H9 (cell line): ENCODE measurements around the gene CDH23. TPM values are rescaled to one million over a fixed set of nuclear protein-coding genes. Genes with fewer than 3 reads are reported as not detected.
A peak's percentile ranks its signal among the peaks of the same experiment; 100 is the strongest.

Experiments
- DNase-seq: peaks from one replicate; pipeline ENCODE4 v3.0.0-alpha.2; 2017
- H2AFZ ChIP-seq: one replicate; pipeline ENCODE4 v1.6.1; 2013; ENCODE audit warnings: mild to moderate bottlenecking, low read length, control low read depth, moderate library complexity
- H2AK5ac ChIP-seq: 2 replicates; pipeline ENCODE4 v1.6.1; 2013; ENCODE audit warnings: low read length, control low read depth, mixed read lengths; ENCODE audit not compliant: insufficient read length
- H2BK120ac ChIP-seq: one replicate; pipeline ENCODE4 v1.6.1; 2013; ENCODE audit warnings: low read depth, mild to moderate bottlenecking, low read length, control low read depth, inconsistent platforms; ENCODE audit not compliant: poor library complexity, severe bottlenecking
- H2BK12ac ChIP-seq: 2 replicates; pipeline ENCODE4 v1.6.1; 2013; ENCODE audit warnings: low read length, control low read depth, mixed read lengths, low read depth; ENCODE audit not compliant: insufficient read length
- H2BK15ac ChIP-seq: 2 replicates; pipeline ENCODE4 v1.6.1; 2013; ENCODE audit warnings: low read depth, low read length, control low read depth
- H2BK20ac ChIP-seq: one replicate; pipeline ENCODE4 v1.6.1; 2013; ENCODE audit warnings: low read depth, mild to moderate bottlenecking, low read length, control low read depth, inconsistent platforms; ENCODE audit not compliant: poor library complexity, severe bottlenecking
- H2BK5ac ChIP-seq: 2 replicates; pipeline ENCODE4 v1.6.1; 2013; ENCODE audit warnings: low read length, control low read depth, mixed read lengths; ENCODE audit not compliant: insufficient read length
- H3K14ac ChIP-seq: 2 replicates; pipeline ENCODE4 v1.6.1; 2013; ENCODE audit warnings: low read length, control low read depth; ENCODE audit not compliant: insufficient read depth
- H3K18ac ChIP-seq: 2 replicates; pipeline ENCODE4 v1.6.1; 2013; ENCODE audit warnings: low read depth, mild to moderate bottlenecking, mixed read lengths, low read length, control low read depth; ENCODE audit not compliant: insufficient read length
- H3K23ac ChIP-seq: 2 replicates; pipeline ENCODE4 v1.6.1; 2013; ENCODE audit warnings: low read length, control low read depth, mixed read lengths, low read depth; ENCODE audit not compliant: insufficient read length
- H3K23me2 ChIP-seq: 2 replicates; pipeline ENCODE4 v1.6.1; 2013; ENCODE audit warnings: low read depth, mild to moderate bottlenecking, mixed read lengths, low read length, control low read depth; ENCODE audit not compliant: insufficient read length, poor library complexity, severe bottlenecking
- H3K27ac ChIP-seq: 2 replicates; pipeline ENCODE4 v1.5.1; 2013; ENCODE audit warnings: low read length, control low read depth, mixed read lengths, low read depth; ENCODE audit not compliant: insufficient read length
- H3K27me3 ChIP-seq: 2 replicates; pipeline ENCODE4 v1.6.1; 2013; ENCODE audit warnings: low read length, control low read depth, inconsistent platforms; ENCODE audit not compliant: insufficient read depth
- H3K4ac ChIP-seq: 2 replicates; pipeline ENCODE4 v1.6.1; 2013; ENCODE audit warnings: low read depth, mild to moderate bottlenecking, control low read depth, inconsistent platforms, low read length, moderate library complexity
- H3K4me1 ChIP-seq: 2 replicates; pipeline ENCODE4 v1.6.1; 2013; ENCODE audit warnings: low read length, control low read depth, inconsistent platforms; ENCODE audit not compliant: insufficient read depth
- H3K4me2 ChIP-seq: 2 replicates; pipeline ENCODE4 v1.6.1; 2013; ENCODE audit warnings: low read length, control low read depth, mixed read lengths; ENCODE audit not compliant: insufficient read length, insufficient read depth
- H3K56ac ChIP-seq: 2 replicates; pipeline ENCODE4 v1.6.1; 2013; ENCODE audit warnings: low read depth, mild to moderate bottlenecking, mixed read lengths, low read length, control low read depth; ENCODE audit not compliant: insufficient read length
- H3K79me1 ChIP-seq: 2 replicates; pipeline ENCODE4 v1.6.1; 2013; ENCODE audit warnings: low read depth, mild to moderate bottlenecking, moderate library complexity, low read length, control low read depth, inconsistent platforms; ENCODE audit not compliant: insufficient read depth, poor library complexity, severe bottlenecking
- H3K79me2 ChIP-seq: 2 replicates; pipeline ENCODE4 v1.6.1; 2013; ENCODE audit warnings: low read length, control low read depth, inconsistent platforms; ENCODE audit not compliant: insufficient read depth
- H3K9ac ChIP-seq: 2 replicates; pipeline ENCODE4 v1.6.1; 2013; ENCODE audit warnings: low read length, control low read depth, mixed read lengths; ENCODE audit not compliant: insufficient read length; ENCODE audit errors: extremely low read depth
- H3K9me3 ChIP-seq: one replicate; pipeline ENCODE4 v1.6.1; 2013; ENCODE audit warnings: low read depth, low read length, inconsistent platforms; ENCODE audit not compliant: control insufficient read depth
- H3T11ph ChIP-seq: one replicate; pipeline ENCODE4 v1.6.1; 2013; ENCODE audit warnings: mild to moderate bottlenecking, low read length, control low read depth, inconsistent platforms
- H4K20me1 ChIP-seq: one replicate; pipeline ENCODE4 v1.6.1; 2013; ENCODE audit not compliant: control insufficient read depth, insufficient read length, insufficient read depth
- H4K5ac ChIP-seq: 2 replicates; pipeline ENCODE4 v1.6.1; 2013; ENCODE audit warnings: low read depth, mild to moderate bottlenecking, mixed read lengths, low read length, control low read depth; ENCODE audit not compliant: insufficient read length
- H4K8ac ChIP-seq: replicated peaks from 2 replicates; pipeline ENCODE4 v1.6.1; 2013; ENCODE audit warnings: low read length, control low read depth, mixed read lengths, low read depth; ENCODE audit not compliant: insufficient read length
- H4K91ac ChIP-seq: 2 replicates; pipeline ENCODE4 v1.6.1; 2013; ENCODE audit warnings: low read depth, mild to moderate bottlenecking, moderate library complexity, mixed read lengths, low read length, control low read depth; ENCODE audit not compliant: insufficient read length
- H3K27ac Mint-ChIP-seq, 3 experiments: 2 replicates in 2 of 3; 3 replicates in 1 of 3; pipeline ENCODE4 v1.8.0; 2020 to 2021; ENCODE audit warnings: mixed read lengths in 3 of 3, mild to moderate bottlenecking in 1 of 3, moderate library complexity in 1 of 3
- H3K27me3 Mint-ChIP-seq: 2 replicates; pipeline ENCODE4 v1.8.0; 2021; ENCODE audit warnings: low read depth, mild to moderate bottlenecking, moderate library complexity, mixed read lengths
- H3K36me3 Mint-ChIP-seq, 3 experiments: 2 replicates in 2 of 3; 3 replicates in 1 of 3; pipeline ENCODE4 v1.8.0; 2020 to 2021; ENCODE audit warnings: low read depth in 3 of 3, mixed read lengths in 3 of 3; ENCODE audit not compliant: insufficient read depth in 1 of 3
- H3K4me1 Mint-ChIP-seq, 2 experiments: 2 replicates each; pipeline ENCODE4 v1.8.0; 2020; ENCODE audit warnings: mixed read lengths in 2 of 2
- H3K4me3 Mint-ChIP-seq, 2 experiments: 2 replicates in 1 of 2; 3 replicates in 1 of 2; pipeline ENCODE4 v1.8.0; 2020 to 2021; ENCODE audit warnings: mild to moderate bottlenecking in 2 of 2, mixed read lengths in 2 of 2, moderate library complexity in 1 of 2
- H3K9me3 Mint-ChIP-seq, 2 experiments: 2 replicates in 1 of 2; 3 replicates in 1 of 2; pipeline ENCODE4 v1.8.0; 2020; ENCODE audit warnings: mild to moderate bottlenecking in 2 of 2, mixed read lengths in 2 of 2, moderate library complexity in 1 of 2
- WGBS: extraction: QIAGEN DNeasy Blood & Tissue Kit; methylation state at CpG from one replicate; pipeline ENCODE4 v1.1.7; 2013; ENCODE audit warnings: missing lambda C conversion rate, low lambda C conversion rate, mixed read lengths; ENCODE audit not compliant: insufficient read length; ENCODE audit errors: extremely low coverage; 5-methylcytosine and 5-hydroxymethylcytosine counted together
- total RNA-seq: library from RNA; stranded (reverse); gene quantifications from 2 replicates; pipeline ENCODE4 v1.2.1, GENCODE V29; 2021
- TF ChIP-seq, protein P1 (sequence below): fragments of 200-600 bp; sonication (generic); conservative IDR thresholded peaks from 3 replicates; pipeline ENCODE4 v1.8.0; 2021; ENCODE audit warnings: antibody characterized with exemption, mild to moderate bottlenecking

CDH23 gene
- total RNA-seq, 1 experiment from 2014 or later = 2.1 TPM

DNA sequence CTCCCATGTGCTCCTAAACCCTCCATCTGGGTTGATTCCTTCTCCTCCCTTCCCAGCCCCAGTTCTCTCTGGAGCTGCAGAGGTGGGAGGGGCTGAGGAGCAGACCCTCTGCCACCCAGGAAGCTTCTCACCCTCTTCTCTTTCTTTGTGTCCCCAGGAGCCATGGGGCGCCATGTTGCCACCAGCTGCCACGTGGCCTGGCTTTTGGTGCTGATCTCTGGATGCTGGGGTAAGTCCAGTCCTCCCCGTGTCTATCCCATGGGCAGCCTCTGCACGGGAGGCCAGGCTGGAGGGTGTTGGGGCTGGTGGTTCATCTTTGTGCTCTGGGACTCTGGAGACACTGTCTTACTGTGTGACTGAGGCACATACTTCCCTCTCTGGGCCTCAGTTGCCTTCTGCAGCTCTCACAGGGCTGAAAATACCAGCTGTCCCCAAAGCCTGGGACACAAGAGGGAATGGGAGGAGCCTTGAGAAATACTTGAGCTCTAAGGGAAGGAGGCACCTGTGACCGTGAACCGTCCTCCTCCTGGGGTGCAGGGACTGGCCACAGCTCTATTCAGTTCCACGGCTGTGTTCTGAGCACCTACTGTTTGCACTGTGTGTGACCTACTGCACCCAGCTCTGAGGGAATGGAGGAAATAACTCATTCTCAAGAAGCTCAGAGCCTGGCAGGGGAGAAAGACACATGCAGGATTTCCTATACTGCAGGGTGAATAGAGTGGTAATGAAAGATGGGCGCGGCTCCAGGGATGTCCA lies 43.1 kb downstream of the CDH23 start:
- Histone ChIP-seq H3K27ac (no peak overlapping the region), H3K79me1 (no peaks in the 10 kb centered on the region), H3K18ac (no peak overlapping the region), H3K9ac (no peak overlapping the region), H2BK12ac (no peak overlapping the region), H3K14ac (no peak overlapping the region), H3K56ac (no peak overlapping the region), H2BK5ac (no peak overlapping the region), H3K23ac (no peak overlapping the region), H4K91ac (no peak overlapping the region), H2BK120ac (no peak overlapping the region), H4K5ac (no peak overlapping the region), H4K20me1 (no peaks in the 10 kb centered on the region), H3K4me2 (no peak overlapping the region), H3K79me2 (no peaks in the 10 kb centered on the region), H3K9me3 (no peaks in the 10 kb centered on the region), H2AFZ (no peak overlapping the region), H3K27me3 (no peaks in the 10 kb centered on the region), H3K4ac (no peak overlapping the region), H4K8ac (no peak overlapping the region), H2BK20ac (no peak overlapping the region), H3T11ph (no peak overlapping the region), H2BK15ac (no peak overlapping the region), H2AK5ac (no peak overlapping the region), H3K4me1 (no peaks in the 10 kb centered on the region), H3K23me2 (no peaks in the 10 kb centered on the region)
- Mint-ChIP-seq H3K4me3 (no peak overlapping the region), H3K36me3 (no peaks in the 10 kb centered on the region; a peak in 1 of 7 replicates), H3K9me3 (no peaks in the 10 kb centered on the region), H3K4me1 (peaks cover 14 to 27% of the 10 kb centered on the region in 2 experiments), H3K27ac (peak overlapping the region in 2 of 3 experiments; percentile 53 to 62; a peak in 3 of 7 replicates), H3K27me3 (peaks cover 2% of the 10 kb centered on the region)
- no CpG with 5 or more reads among the region's 9 CpGs for WGBS
- DNase-seq = no peak
- TF ChIP-seq, protein P1, sequence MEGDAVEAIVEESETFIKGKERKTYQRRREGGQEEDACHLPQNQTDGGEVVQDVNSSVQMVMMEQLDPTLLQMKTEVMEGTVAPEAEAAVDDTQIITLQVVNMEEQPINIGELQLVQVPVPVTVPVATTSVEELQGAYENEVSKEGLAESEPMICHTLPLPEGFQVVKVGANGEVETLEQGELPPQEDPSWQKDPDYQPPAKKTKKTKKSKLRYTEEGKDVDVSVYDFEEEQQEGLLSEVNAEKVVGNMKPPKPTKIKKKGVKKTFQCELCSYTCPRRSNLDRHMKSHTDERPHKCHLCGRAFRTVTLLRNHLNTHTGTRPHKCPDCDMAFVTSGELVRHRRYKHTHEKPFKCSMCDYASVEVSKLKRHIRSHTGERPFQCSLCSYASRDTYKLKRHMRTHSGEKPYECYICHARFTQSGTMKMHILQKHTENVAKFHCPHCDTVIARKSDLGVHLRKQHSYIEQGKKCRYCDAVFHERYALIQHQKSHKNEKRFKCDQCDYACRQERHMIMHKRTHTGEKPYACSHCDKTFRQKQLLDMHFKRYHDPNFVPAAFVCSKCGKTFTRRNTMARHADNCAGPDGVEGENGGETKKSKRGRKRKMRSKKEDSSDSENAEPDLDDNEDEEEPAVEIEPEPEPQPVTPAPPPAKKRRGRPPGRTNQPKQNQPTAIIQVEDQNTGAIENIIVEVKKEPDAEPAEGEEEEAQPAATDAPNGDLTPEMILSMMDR = no peak
